Hepatocyte (in vitro differentiated cells): ENCODE measurements around the gene PRR30. TPM values are rescaled to one million over a fixed set of nuclear protein-coding genes. Genes with fewer than 3 reads are reported as not detected.

Experiments used
- DNase-seq: peaks from one replicate; pipeline ENCODE4 v3.0.0-alpha.2; 2016; ENCODE audit warnings: low spot score
- H2AFZ ChIP-seq: fragments of 200-600 bp; sonication (generic); 2 replicates; pipeline ENCODE4 v1.6.0; 2016; ENCODE audit warnings: antibody characterized with exemption, mild to moderate bottlenecking
- H3K27ac ChIP-seq: fragments of 200-600 bp; sonication (generic); 2 replicates; pipeline ENCODE4 v1.5.1; 2016; ENCODE audit warnings: mild to moderate bottlenecking
- H3K27me3 ChIP-seq: fragments of 200-600 bp; sonication (generic); 2 replicates; pipeline ENCODE4 v1.6.1; 2016
- H3K36me3 ChIP-seq: fragments of 200-600 bp; sonication (generic); replicated peaks from 2 replicates; pipeline ENCODE4 v1.5.1; 2016; ENCODE audit warnings: low read depth; ENCODE audit not compliant: insufficient read depth
- H3K4me1 ChIP-seq: fragments of 200-600 bp; sonication (generic); 2 replicates; pipeline ENCODE4 v1.5.1; 2016; ENCODE audit warnings: mild to moderate bottlenecking, moderate library complexity; ENCODE audit not compliant: insufficient read depth
- H3K4me2 ChIP-seq: fragments of 200-600 bp; sonication (generic); 2 replicates; pipeline ENCODE4 v1.6.0; 2016
- H3K4me3 ChIP-seq: fragments of 200-600 bp; sonication (generic); 2 replicates; pipeline ENCODE4 v1.5.1; 2016; ENCODE audit warnings: mild to moderate bottlenecking
- H3K79me2 ChIP-seq: fragments of 200-600 bp; sonication (generic); 2 replicates; pipeline ENCODE4 v1.6.0; 2017; ENCODE audit warnings: mild to moderate bottlenecking
- H3K9me2 ChIP-seq: fragments of 200-600 bp; sonication (generic); replicated peaks from 2 replicates; pipeline ENCODE4 v1.6.0; 2017; ENCODE audit warnings: mild to moderate bottlenecking; ENCODE audit not compliant: insufficient read depth
- H3K9me3 ChIP-seq: fragments of 200-600 bp; sonication (generic); 2 replicates; pipeline ENCODE4 v1.5.1; 2016; ENCODE audit warnings: low read depth, mild to moderate bottlenecking
- H4K20me1 ChIP-seq: fragments of 200-600 bp; sonication (generic); 2 replicates; pipeline ENCODE4 v1.6.0; 2016; ENCODE audit warnings: mild to moderate bottlenecking; ENCODE audit not compliant: insufficient read depth, poor library complexity, severe bottlenecking
- CTCF ChIP-seq: fragments of 200-600 bp; sonication (generic); IDR thresholded peaks from 2 replicates; pipeline ENCODE4 v1.5.1; 2016; ENCODE audit warnings: antibody characterized with exemption, mild to moderate bottlenecking; ENCODE audit not compliant: poor library complexity
- EZH2 ChIP-seq: fragments of 200-600 bp; sonication (generic); IDR thresholded peaks from 2 replicates; pipeline ENCODE4 v1.6.1; 2016; ENCODE audit warnings: antibody characterized with exemption, mild to moderate bottlenecking, borderline replicate concordance
- EZH2phosphoT487 ChIP-seq: fragments of 200-600 bp; sonication (generic); IDR thresholded peaks from one replicate; pipeline ENCODE4 v1.6.1; 2018; ENCODE audit warnings: antibody characterized with exemption, mild to moderate bottlenecking, low read depth, moderate library complexity; ENCODE audit not compliant: unreplicated experiment, severe bottlenecking
- WGBS: methylation state at CpG from one replicate; pipeline ENCODE4 v1.1.6; 2016; ENCODE audit warnings: low lambda C conversion rate; ENCODE audit errors: missing lambda C conversion rate; 5-methylcytosine and 5-hydroxymethylcytosine counted together
- polyA plus RNA-seq: library from polyadenylated mRNA; unstranded; fragments of >200 nt; fragmentation: Nextera tagmentation; extraction: Ambion mirVana; gene quantifications from 2 replicates; pipeline ENCODE4 v1.2.1, GENCODE V29; 2016
- total RNA-seq: library from RNA; depleted of rRNA; stranded (reverse); fragments of >200 nt; gene quantifications from 2 replicates; pipeline ENCODE4 v1.2.3, GENCODE V29; 2014

The PRR30 gene
- total and polyA plus RNA-seq, 2 experiments from 2014 or later: not detected

GRCh38 chr2:27152796-27153464 is 13.7 kb upstream of the PRR30 start:
- no peaks in the 10 kb centered on the region for H3K36me3 ChIP-seq
- no peaks in the 10 kb centered on the region for H3K79me2 ChIP-seq
- WGBS: 65% methylated on average over 2 of the region's 2 CpGs
- H3K4me2 ChIP-seq: no peak overlapping the region
- no peaks in the 10 kb centered on the region for H3K27me3 ChIP-seq
- no peaks in the 10 kb centered on the region for H3K9me2 ChIP-seq
- TF ChIP-seq EZH2 (no peak), CTCF (no peak), EZH2phosphoT487 (no peak)
- H3K9me3 ChIP-seq: no peaks in the 10 kb centered on the region
- no peak for DNase-seq
- no peaks in the 10 kb centered on the region for H3K4me1 ChIP-seq
- H3K4me3 ChIP-seq: no peak overlapping the region
- H4K20me1 ChIP-seq: no peaks in the 10 kb centered on the region
- H3K27ac ChIP-seq: no peak overlapping the region
- no peak overlapping the region for H2AFZ ChIP-seq

GRCh38 chr2:27152102-27152795 is 13.0 kb upstream of the PRR30 start:
- Histone ChIP-seq H3K4me1 (no peaks in the 10 kb centered on the region), H3K9me2 (no peaks in the 10 kb centered on the region), H3K4me3 (no peak overlapping the region), H3K27me3 (no peaks in the 10 kb centered on the region), H3K79me2 (no peaks in the 10 kb centered on the region), H3K27ac (no peak overlapping the region), H3K36me3 (no peaks in the 10 kb centered on the region), H3K4me2 (no peak overlapping the region), H2AFZ (no peak overlapping the region), H3K9me3 (no peaks in the 10 kb centered on the region), H4K20me1 (no peaks in the 10 kb centered on the region)
- 87% methylated on average over 8 of the region's 8 CpGs for WGBS
- TF ChIP-seq EZH2 (no peak), CTCF (no peak), EZH2phosphoT487 (no peak)
- no peak for DNase-seq

GRCh38 chr2:27150639-27151230 is 11.5 kb upstream of the PRR30 start:
- no peaks in the 10 kb centered on the region for H3K79me2 ChIP-seq
- TF ChIP-seq EZH2phosphoT487 (no peak), EZH2 (no peak)
- DNase-seq: no peak
- no peaks in the 10 kb centered on the region for H3K9me2 ChIP-seq
- H4K20me1 ChIP-seq: no peaks in the 10 kb centered on the region
- no peaks in the 10 kb centered on the region for H3K4me1 ChIP-seq
- H3K36me3 ChIP-seq: no peaks in the 10 kb centered on the region
- no peak overlapping the region for H3K4me3 ChIP-seq
- no peak overlapping the region for H3K4me2 ChIP-seq
- 90% methylated on average over 8 of the region's 8 CpGs for WGBS
- H3K9me3 ChIP-seq: no peaks in the 10 kb centered on the region
- no peak overlapping the region for H3K27ac ChIP-seq
- H3K27me3 ChIP-seq: no peaks in the 10 kb centered on the region
- no peak overlapping the region for H2AFZ ChIP-seq
